ENCODE measurements around the gene SMPD3.

GRCh38 chr16:68434624-68435210 lies 13.6 kb downstream of the SMPD3 start:
- TF ChIP-seq MXI1 (IDR thresholded peaks at IDR 0.05; ENCODE audit: borderline replicate concordance, low read depth, low read length) (no peak), RFX5 (IDR thresholded peaks at IDR 0.05; ENCODE audit: low read depth, low read length) (no peak), CTCF (conservative IDR thresholded peaks at IDR 0.05; ENCODE audit: low read depth, low read length) (no peak), POLR2A (IDR thresholded peaks at IDR 0.05; ENCODE audit: low read depth, low read length) (no peak), CEBPB (IDR thresholded peaks at IDR 0.05; ENCODE audit: low read depth, low read length) (no peak), RAD21 (IDR thresholded peaks at IDR 0.05; ENCODE audit: low read length) (no peak), ELK1 (IDR thresholded peaks at IDR 0.05; ENCODE audit: borderline replicate concordance, low read depth, low read length) (no peak), RCOR1 (IDR thresholded peaks at IDR 0.05; ENCODE audit: insufficient replicate concordance, low read length) (no peak), USF2 (IDR thresholded peaks at IDR 0.05; ENCODE audit: low read depth, low read length) (no peak), SMC3 (IDR thresholded peaks at IDR 0.05; ENCODE audit: low read depth, low read length) (no peak), MAZ (IDR thresholded peaks at IDR 0.05; ENCODE audit: borderline replicate concordance, low read depth, low read length) (no peak), CHD1 (IDR thresholded peaks at IDR 0.05; ENCODE audit: low read depth, low read length) (no peak)

Data from IMR-90 (cell line).